ENCODE data around the gene NAV1. TPM values are rescaled to one million over a fixed set of nuclear protein-coding genes. Genes with fewer than 3 reads are reported as not detected.
A peak's percentile ranks its signal among the peaks of the same experiment; 100 is the strongest.

The NAV1 gene
- total RNA-seq, 1 donor from 2014 or later: 44.9 TPM

GRCh38 chr1:201561195-201561564 lies 22.3 kb downstream of the NAV1 start:
- DNase-seq (ENCODE audit: extremely low spot score, unreplicated experiment): no peak
- TF ChIP-seq, protein P1, sequence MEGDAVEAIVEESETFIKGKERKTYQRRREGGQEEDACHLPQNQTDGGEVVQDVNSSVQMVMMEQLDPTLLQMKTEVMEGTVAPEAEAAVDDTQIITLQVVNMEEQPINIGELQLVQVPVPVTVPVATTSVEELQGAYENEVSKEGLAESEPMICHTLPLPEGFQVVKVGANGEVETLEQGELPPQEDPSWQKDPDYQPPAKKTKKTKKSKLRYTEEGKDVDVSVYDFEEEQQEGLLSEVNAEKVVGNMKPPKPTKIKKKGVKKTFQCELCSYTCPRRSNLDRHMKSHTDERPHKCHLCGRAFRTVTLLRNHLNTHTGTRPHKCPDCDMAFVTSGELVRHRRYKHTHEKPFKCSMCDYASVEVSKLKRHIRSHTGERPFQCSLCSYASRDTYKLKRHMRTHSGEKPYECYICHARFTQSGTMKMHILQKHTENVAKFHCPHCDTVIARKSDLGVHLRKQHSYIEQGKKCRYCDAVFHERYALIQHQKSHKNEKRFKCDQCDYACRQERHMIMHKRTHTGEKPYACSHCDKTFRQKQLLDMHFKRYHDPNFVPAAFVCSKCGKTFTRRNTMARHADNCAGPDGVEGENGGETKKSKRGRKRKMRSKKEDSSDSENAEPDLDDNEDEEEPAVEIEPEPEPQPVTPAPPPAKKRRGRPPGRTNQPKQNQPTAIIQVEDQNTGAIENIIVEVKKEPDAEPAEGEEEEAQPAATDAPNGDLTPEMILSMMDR (conservative IDR thresholded peaks at IDR 0.05): no peak
- H3K4me1 Mint-ChIP-seq (ENCODE audit: unreplicated experiment): peaks cover 26% of the 10 kb centered on the region
- no peak overlapping the region for H3K27ac Mint-ChIP-seq
- H3K27me3 Mint-ChIP-seq: no peaks in the 10 kb centered on the region
- H3K36me3 Mint-ChIP-seq: no peaks in the 10 kb centered on the region
- no peaks in the 10 kb centered on the region for H3K9me3 Mint-ChIP-seq
- no peak overlapping the region for H3K4me3 Mint-ChIP-seq

DNA sequence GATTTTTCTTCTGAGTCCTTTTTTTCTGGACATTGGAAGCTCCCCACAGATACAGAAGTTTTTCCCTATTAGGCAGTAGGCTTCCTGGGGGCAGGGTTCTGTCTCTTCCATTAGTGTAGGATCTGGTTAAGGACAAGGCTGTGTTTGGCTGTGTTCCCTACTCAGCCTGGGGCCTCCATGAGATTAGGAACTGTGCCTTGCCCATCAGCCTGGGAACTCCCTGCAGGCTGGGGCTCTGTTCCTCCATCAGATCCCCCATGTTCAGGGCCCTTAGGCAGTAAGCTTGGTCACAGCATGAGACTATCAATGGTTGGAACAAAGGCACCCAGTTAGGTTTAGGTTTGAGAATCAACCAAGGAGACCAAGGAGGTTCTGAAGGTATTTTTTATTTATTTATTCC lies 22.7 kb downstream of the NAV1 start:
- no peak overlapping the region for H3K4me3 Mint-ChIP-seq
- peaks cover 26% of the 10 kb centered on the region for H3K4me1 Mint-ChIP-seq (ENCODE audit: unreplicated experiment)
- H3K27ac Mint-ChIP-seq: no peak overlapping the region
- no peaks in the 10 kb centered on the region for H3K36me3 Mint-ChIP-seq
- TF ChIP-seq, protein P1 (conservative IDR thresholded peaks at IDR 0.05): no peak
- no peak for DNase-seq (ENCODE audit: extremely low spot score, unreplicated experiment)
- H3K9me3 Mint-ChIP-seq: no peaks in the 10 kb centered on the region
- H3K27me3 Mint-ChIP-seq: no peaks in the 10 kb centered on the region

DNA sequence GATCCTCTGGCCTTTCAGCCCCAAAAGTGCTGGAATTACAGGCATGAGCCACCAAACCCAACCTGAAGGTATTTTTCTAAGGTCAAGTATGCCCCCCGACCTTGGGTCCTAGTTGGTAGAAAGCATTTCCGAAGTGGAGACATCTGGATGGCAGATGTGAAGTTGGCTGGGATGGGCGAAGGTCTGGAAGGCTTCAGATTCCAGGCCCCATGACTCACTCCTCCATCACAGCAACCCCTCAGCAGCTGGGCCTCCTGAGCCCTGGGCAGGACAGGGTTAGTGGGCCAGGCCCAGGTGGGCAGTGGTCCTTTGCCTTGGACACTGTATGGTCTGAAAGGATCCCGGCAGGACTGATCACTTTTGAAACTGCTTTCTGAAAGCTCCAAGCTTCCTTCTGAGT lies 23.3 kb downstream of the NAV1 start:
- H3K27me3 Mint-ChIP-seq: no peaks in the 10 kb centered on the region
- peak; percentile 56 for DNase-seq (ENCODE audit: extremely low spot score, unreplicated experiment)
- peaks cover 22% of the 10 kb centered on the region for H3K4me1 Mint-ChIP-seq (ENCODE audit: unreplicated experiment)
- TF ChIP-seq, protein P1 (conservative IDR thresholded peaks at IDR 0.05): no peak
- H3K27ac Mint-ChIP-seq: no peak overlapping the region
- no peaks in the 10 kb centered on the region for H3K9me3 Mint-ChIP-seq
- H3K36me3 Mint-ChIP-seq: no peaks in the 10 kb centered on the region
- H3K4me3 Mint-ChIP-seq: no peak overlapping the region

- TF ChIP-seq, protein P1 (conservative IDR thresholded peaks at IDR 0.05): no peak
- Mint-ChIP-seq H3K9me3 (no peaks in the 10 kb centered on the region), H3K4me1 (ENCODE audit: unreplicated experiment) (peaks cover 16% of the 10 kb centered on the region), H3K36me3 (no peaks in the 10 kb centered on the region), H3K27ac (no peak overlapping the region), H3K4me3 (no peak overlapping the region), H3K27me3 (no peaks in the 10 kb centered on the region)
- DNase-seq (ENCODE audit: extremely low spot score, unreplicated experiment): peak; percentile 62
Observed at GRCh38 chr1:201562659-201563405, 23.9 kb downstream of the NAV1 start.

DNA sequence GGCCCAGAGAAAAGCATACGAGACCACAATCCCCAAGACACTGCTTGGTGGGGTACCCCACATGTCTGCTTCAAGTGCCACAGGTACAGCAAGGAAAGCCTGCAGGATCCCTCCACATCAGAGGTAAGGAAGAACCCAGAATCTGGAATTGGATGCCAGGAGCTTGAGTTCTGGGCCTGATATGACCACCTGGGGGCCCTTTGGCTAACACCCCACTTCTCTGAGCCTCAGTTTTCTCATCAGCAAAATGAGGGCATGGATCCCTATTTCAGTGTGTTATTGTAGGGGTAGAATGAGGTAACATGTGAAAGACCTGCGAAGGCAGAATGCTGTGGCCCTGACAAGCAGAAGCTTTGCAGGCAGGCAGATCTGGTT lies 24.5 kb downstream of the NAV1 start:
- TF ChIP-seq, protein P1 (conservative IDR thresholded peaks at IDR 0.05): no peak
- Mint-ChIP-seq H3K9me3 (no peaks in the 10 kb centered on the region), H3K4me3 (no peak overlapping the region), H3K4me1 (ENCODE audit: unreplicated experiment) (peaks cover 13% of the 10 kb centered on the region), H3K36me3 (no peaks in the 10 kb centered on the region), H3K27ac (no peak overlapping the region), H3K27me3 (no peaks in the 10 kb centered on the region)
- DNase-seq (ENCODE audit: extremely low spot score, unreplicated experiment): peak; percentile 37

Measured in type B pancreatic cell (in vitro differentiated cells).